Esophagus (tissue), 2 donors: ENCODE results near the gene CST9L. TPM values are rescaled to one million over a fixed set of nuclear protein-coding genes. Genes with fewer than 3 reads are reported as not detected.

ENCODE experiments used
- H3K27ac ChIP-seq, 2 donors: one replicate each; pipeline ENCODE4 v1.5.1; 2013; ENCODE audit warnings: low read depth in 2 of 2, mild to moderate bottlenecking in 2 of 2, inconsistent platforms in 1 of 2, low read length in 1 of 2, moderate library complexity in 1 of 2
- H3K27me3 ChIP-seq, 2 donors: one replicate each; pipeline ENCODE4 v1.6.1; 2013; ENCODE audit warnings: low read length in 2 of 2, control low read depth in 1 of 2, mild to moderate bottlenecking in 1 of 2; ENCODE audit not compliant: insufficient read depth in 2 of 2, control insufficient read depth in 1 of 2
- H3K36me3 ChIP-seq, 2 donors: one replicate each; pipeline ENCODE4 v1.6.1; 2013; ENCODE audit warnings: low read length in 1 of 2; ENCODE audit not compliant: control insufficient read depth in 2 of 2, insufficient read depth in 2 of 2
- H3K4me1 ChIP-seq, 2 donors: one replicate each; pipeline ENCODE4 v1.6.1; 2013; ENCODE audit warnings: low read length in 1 of 2; ENCODE audit not compliant: control insufficient read depth in 2 of 2, insufficient read depth in 2 of 2
- H3K4me3 ChIP-seq, 2 donors: one replicate each; pipeline ENCODE4 v1.5.1; 2013; ENCODE audit warnings: low read length in 2 of 2, mild to moderate bottlenecking in 2 of 2, low read depth in 1 of 2, moderate library complexity in 1 of 2
- H3K9me3 ChIP-seq, 2 donors: one replicate each; pipeline ENCODE4 v1.6.1; 2013; ENCODE audit warnings: mild to moderate bottlenecking in 2 of 2, low read depth in 1 of 2, low read length in 1 of 2, moderate library complexity in 1 of 2; ENCODE audit not compliant: control insufficient read depth in 2 of 2, insufficient read depth in 1 of 2
- WGBS, 2 donors: extraction: QIAGEN DNeasy Blood & Tissue Kit; methylation state at CpG; one replicate each; pipeline ENCODE4 v1.1.7; 2013; 5-methylcytosine and 5-hydroxymethylcytosine counted together
- polyA plus RNA-seq, 2 donors: library from polyadenylated mRNA; stranded (reverse); fragments of 200-250 nt; gene quantifications; one replicate each; pipeline ENCODE4 v1.2.3, GENCODE V29; 2013
- donor health status: healthy with polysubstance abuse.
- donor health status: Bipolar disorder and iron deficiency.

Gene CST9L
- polyA plus RNA-seq, 2 donors = not detected

DNA sequence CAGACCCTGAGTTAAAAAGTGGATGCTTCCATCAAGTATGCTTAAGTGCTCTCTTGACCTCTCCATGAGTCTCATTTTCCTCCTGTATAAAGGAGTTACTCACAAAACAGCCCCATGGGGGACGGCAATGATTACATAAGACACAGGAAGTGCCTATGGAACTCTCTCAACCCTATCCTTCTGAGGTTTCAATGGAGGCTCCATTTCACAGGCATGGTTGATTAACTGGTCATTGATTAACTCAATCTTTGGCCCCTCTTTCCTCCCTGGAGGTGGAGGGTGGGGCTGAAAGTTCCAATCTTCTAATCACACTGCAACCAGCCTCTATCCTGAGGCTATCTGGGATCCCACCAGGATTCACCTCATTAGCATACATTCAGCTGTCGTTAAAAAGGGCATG lies 48.1 kb downstream of the CST9L start:
- H3K4me1 ChIP-seq = no peaks in the 10 kb centered on the region
- H3K4me3 ChIP-seq = no peak overlapping the region
- no peaks in the 10 kb centered on the region for H3K9me3 ChIP-seq
- H3K27ac ChIP-seq = no peak overlapping the region
- no peaks in the 10 kb centered on the region for H3K36me3 ChIP-seq
- WGBS, 2 donors = 56 to 63% methylated on average over 2 of the region's 2 CpGs
- no peaks in the 10 kb centered on the region for H3K27me3 ChIP-seq

GRCh38 chr20:23519556-23519955 lies 48.7 kb downstream of the CST9L start:
- Histone ChIP-seq H3K27ac (no peak overlapping the region), H3K4me3 (no peak overlapping the region), H3K27me3 (no peaks in the 10 kb centered on the region), H3K4me1 (no peaks in the 10 kb centered on the region), H3K9me3 (no peaks in the 10 kb centered on the region), H3K36me3 (no peaks in the 10 kb centered on the region)
- 76 to 77% methylated on average over 6 of the region's 6 CpGs for WGBS, 2 donors

DNA sequence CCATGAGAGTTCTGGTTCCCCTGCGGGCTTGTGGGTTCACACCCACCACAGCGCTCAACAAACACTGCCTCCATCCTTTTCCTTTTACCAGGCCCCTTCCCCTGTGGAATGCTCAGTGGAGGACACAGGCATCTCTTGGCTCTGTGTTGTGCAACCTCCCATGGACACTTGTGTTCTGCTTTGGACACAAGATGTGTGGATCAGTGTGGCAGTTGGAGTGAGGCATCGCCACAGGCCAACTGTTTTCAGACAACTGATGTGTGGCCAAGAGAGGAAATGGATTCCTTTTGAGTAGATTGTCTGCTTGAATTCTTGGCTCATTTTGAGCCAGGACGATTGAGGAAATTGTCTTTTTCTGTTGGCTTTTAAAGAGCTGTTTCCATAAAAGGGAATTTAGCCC lies 50.6 kb downstream of the CST9L start:
- Histone ChIP-seq H3K36me3 (no peaks in the 10 kb centered on the region), H3K9me3 (no peaks in the 10 kb centered on the region), H3K4me3 (no peak overlapping the region), H3K27ac (no peak overlapping the region), H3K4me1 (no peaks in the 10 kb centered on the region), H3K27me3 (no peaks in the 10 kb centered on the region)
- WGBS, 2 donors = 79% methylated on average over 4 of the region's 4 CpGs

DNA sequence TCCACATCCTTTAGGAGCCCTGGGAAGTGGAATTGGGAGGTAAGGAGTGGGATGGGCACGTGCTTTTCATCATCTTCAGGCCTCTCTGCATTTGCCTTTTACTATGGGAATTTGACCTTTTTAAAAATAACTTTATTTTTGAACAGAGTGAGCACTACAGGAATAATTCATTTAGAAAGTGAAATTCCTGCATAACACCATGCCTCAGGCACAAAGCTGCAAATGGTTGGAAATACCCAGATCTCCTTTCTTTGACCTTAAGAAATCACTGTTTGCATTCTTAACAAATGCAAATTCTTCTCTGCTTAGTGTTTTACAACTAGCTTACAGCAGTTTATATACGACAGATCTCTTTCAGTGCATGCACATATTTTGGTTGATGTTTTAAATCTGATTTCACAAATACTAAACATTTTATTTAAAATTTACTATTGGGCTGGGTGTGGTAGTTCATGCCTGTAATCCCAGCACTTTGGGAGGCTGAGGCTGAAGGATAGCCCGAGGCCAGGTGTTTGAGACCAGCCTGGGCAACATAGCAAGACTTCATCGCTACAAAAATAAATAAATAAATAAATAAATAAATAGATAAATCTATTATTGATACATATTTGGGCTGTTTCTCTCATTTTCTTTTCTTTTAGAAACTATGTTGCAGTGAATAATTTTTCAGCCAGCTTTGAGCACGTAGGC lies 52.9 kb downstream of the CST9L start:
- no peaks in the 10 kb centered on the region for H3K36me3 ChIP-seq
- no peaks in the 10 kb centered on the region for H3K27me3 ChIP-seq
- no peak overlapping the region for H3K27ac ChIP-seq
- no peak overlapping the region for H3K4me3 ChIP-seq
- WGBS, 2 donors = 63 to 66% methylated on average over 5 of the region's 5 CpGs
- no peaks in the 10 kb centered on the region for H3K9me3 ChIP-seq
- no peaks in the 10 kb centered on the region for H3K4me1 ChIP-seq

GRCh38 chr20:23514848-23515247 lies 53.4 kb downstream of the CST9L start:
- no peaks in the 10 kb centered on the region for H3K36me3 ChIP-seq
- H3K27me3 ChIP-seq = no peaks in the 10 kb centered on the region
- no peaks in the 10 kb centered on the region for H3K9me3 ChIP-seq
- H3K27ac ChIP-seq = no peak overlapping the region
- WGBS, 2 donors = 36 to 54% methylated on average over 1 of the region's 1 CpG
- H3K4me3 ChIP-seq = no peak overlapping the region
- no peaks in the 10 kb centered on the region for H3K4me1 ChIP-seq

Other genes starting within 250 kb of the CST9L start
- 10 to 100 TPM; 12.9 to 22.1 TPM for gene NXT1, start 217.7 kb downstream of the CST9L start, polyA plus RNA-seq
- 1 to 10 TPM; 3.2 to 3.6 TPM for gene GZF1, start 206.3 kb downstream of the CST9L start, polyA plus RNA-seq
- gene NAPB, start 147.0 kb downstream of the CST9L start, polyA plus RNA-seq = 1 to 10 TPM; 3.4 to 4.7 TPM
- under 1 TPM in 1 of 2 donors, not detected in 1; 0.15 TPM for gene CSTL1, start 128.8 kb downstream of the CST9L start, polyA plus RNA-seq
- under 1 TPM; 0.12 to 0.26 TPM for gene CST11, start 115.6 kb downstream of the CST9L start, polyA plus RNA-seq
- not detected for gene CST8, start 77.4 kb downstream of the CST9L start, polyA plus RNA-seq
- under 1 TPM in 1 of 2 donors, not detected in 1; 0.04 TPM for gene CST9, start 37.4 kb upstream of the CST9L start, polyA plus RNA-seq
- 100 to 1,000 TPM; 262 to 448 TPM for gene CST3, start 69.5 kb upstream of the CST9L start, polyA plus RNA-seq
- gene CST4, start 120.6 kb upstream of the CST9L start, polyA plus RNA-seq = not detected
- gene CST1, start 182.5 kb upstream of the CST9L start, polyA plus RNA-seq = not detected